AG04450 (cell line): ENCODE measurements around the gene ANO7. TPM values are rescaled to one million over a fixed set of nuclear protein-coding genes. Genes with fewer than 3 reads are reported as not detected.

Source experiments
- CTCF ChIA-PET: fragments of 300-600, 350-600 bp; formaldehyde crosslinking; extraction: SDS; loops from one replicate; lab custom pipeline; 2022; ENCODE audit warnings: antibody characterized with exemption, inconsistent platforms; lab: Charles Lee
- POLR2A ChIA-PET: fragments of 350-600 bp; formaldehyde crosslinking; extraction: SDS; loops from one replicate; lab custom pipeline; 2021; ENCODE audit warnings: antibody characterized with exemption, inconsistent platforms; lab: Yijun Ruan, JAX
- DNase-seq: peaks from one replicate; pipeline ENCODE4 v3.0.0-alpha.2; 2011; ENCODE audit warnings: low read depth, low spot score
- H3K27ac ChIP-seq: one replicate; pipeline ENCODE4 v1.5.1; 2012; ENCODE audit warnings: low read depth, low read length, control low read depth
- H3K27me3 ChIP-seq: one replicate; pipeline ENCODE4 v1.6.0; 2012; ENCODE audit warnings: low read length; ENCODE audit not compliant: control insufficient read depth, insufficient read depth
- H3K4me3 ChIP-seq: 2 replicates; pipeline ENCODE4 v1.5.1; 2011; ENCODE audit warnings: mild to moderate bottlenecking, low read depth, low read length, control low read depth
- H3K9me3 ChIP-seq: 2 replicates; pipeline ENCODE4 v1.5.1; 2012; ENCODE audit warnings: low read length; ENCODE audit not compliant: control insufficient read depth, insufficient read depth
- polyA plus RNA-seq: library from polyadenylated mRNA; depleted of rRNA; stranded (reverse); fragments of >200 nt; gene quantifications from 2 replicates; pipeline ENCODE4 v1.2.3, GENCODE V29; 2011
- TF ChIP-seq, protein P1 (sequence below): IDR thresholded peaks from 2 replicates; pipeline ENCODE4 v1.5.1; 2011; ENCODE audit warnings: low read depth, low read length, control low read depth, inconsistent platforms

ANO7 gene
- polyA plus RNA-seq, 1 experiment: 0.21 TPM

DNA sequence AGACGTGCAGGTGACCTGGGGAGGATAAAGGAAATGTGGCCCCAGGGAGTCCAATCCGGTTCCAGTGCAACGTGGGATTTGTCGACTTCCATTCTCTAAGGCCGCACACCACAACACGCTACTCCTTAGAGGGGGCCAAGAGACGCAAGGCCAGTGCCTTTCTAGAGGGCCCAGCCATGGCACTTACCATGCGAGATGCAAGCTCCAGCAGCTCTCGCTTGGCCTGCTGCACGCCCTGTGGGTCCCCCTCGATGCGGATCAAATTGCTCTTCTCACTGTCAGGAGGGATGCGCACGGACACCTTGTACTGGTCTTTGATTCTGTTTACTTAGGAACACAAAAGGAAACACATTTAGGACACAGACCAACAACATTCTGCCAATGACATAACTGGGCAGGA is 61.2 kb downstream of the ANO7 start:
- ChIA-PET CTCF (no interaction called here), POLR2A (no interaction called here)
- H3K9me3 ChIP-seq: no peaks in the 10 kb centered on the region
- no peak for DNase-seq
- H3K4me3 ChIP-seq: no peak overlapping the region
- H3K27me3 ChIP-seq: no peaks in the 10 kb centered on the region
- H3K27ac ChIP-seq: no peak overlapping the region
- TF ChIP-seq, protein P1, sequence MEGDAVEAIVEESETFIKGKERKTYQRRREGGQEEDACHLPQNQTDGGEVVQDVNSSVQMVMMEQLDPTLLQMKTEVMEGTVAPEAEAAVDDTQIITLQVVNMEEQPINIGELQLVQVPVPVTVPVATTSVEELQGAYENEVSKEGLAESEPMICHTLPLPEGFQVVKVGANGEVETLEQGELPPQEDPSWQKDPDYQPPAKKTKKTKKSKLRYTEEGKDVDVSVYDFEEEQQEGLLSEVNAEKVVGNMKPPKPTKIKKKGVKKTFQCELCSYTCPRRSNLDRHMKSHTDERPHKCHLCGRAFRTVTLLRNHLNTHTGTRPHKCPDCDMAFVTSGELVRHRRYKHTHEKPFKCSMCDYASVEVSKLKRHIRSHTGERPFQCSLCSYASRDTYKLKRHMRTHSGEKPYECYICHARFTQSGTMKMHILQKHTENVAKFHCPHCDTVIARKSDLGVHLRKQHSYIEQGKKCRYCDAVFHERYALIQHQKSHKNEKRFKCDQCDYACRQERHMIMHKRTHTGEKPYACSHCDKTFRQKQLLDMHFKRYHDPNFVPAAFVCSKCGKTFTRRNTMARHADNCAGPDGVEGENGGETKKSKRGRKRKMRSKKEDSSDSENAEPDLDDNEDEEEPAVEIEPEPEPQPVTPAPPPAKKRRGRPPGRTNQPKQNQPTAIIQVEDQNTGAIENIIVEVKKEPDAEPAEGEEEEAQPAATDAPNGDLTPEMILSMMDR: no peak

DNA sequence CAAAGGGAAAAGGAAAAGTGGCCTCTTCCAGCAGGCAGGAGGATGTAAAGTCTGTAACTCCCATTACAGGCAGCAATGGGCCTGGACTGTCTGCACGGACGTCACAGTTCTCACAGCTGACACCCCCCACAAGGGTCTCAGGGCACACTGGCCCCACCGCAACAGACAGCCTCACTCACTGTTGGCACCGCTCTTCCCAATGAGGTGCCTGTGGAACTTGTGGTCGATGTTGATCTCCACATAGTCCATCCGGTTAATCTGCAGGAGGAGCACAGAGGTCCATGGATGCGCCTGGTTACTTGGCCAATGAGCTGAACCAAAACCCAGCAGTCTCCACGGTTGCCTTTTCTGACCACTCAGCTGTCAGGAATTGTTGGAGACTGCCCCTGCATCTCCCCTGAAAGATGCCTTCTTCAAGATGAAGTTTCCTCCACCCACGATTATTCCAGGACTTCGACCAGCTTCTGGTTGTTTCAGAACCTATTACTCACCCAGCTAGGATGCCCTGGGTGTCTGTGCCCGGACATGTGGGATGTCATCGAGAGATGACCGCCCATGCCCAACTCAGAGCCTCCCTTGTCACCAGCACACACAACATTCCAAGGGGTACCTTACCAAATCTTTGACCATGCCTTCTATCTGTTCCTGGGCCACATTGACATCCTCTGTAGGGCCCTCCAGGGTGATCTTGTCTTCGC is 64.5 kb downstream of the ANO7 start:
- ChIA-PET POLR2A (no interaction called here), CTCF (no interaction called here)
- no peak overlapping the region for H3K27ac ChIP-seq
- TF ChIP-seq, protein P1: no peak
- no peak overlapping the region for H3K4me3 ChIP-seq
- DNase-seq: no peak
- H3K27me3 ChIP-seq: no peaks in the 10 kb centered on the region
- H3K9me3 ChIP-seq: no peaks in the 10 kb centered on the region

DNA sequence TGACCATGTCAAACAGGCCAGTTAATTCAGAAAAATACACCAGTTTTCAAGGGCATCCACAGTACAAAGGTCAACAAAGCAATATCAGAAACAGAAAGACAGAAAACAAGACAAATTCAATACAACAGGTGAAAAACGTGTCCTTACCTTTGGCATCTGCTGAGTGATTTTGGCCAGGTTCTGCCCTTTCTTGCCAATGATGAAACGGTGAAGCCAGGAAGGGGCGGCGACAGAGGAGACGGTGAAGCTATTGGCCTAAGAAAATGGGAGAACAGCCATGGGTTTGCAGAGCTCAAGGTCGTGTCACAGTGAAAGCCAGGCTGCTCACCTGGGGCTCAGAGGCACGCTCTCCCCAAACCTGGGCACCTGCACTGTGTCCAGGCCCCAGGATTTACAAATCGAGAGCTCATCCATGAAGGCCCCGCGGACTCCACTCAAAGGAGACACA is 66.5 kb downstream of the ANO7 start:
- CTCF ChIA-PET: interaction anchor here (0.6 kb wide), 1 partner anchor 39 kb away, joined by 4 read pairs; no protein-coding TSS in a partner anchor
- TF ChIP-seq, protein P1: no peak

DNA sequence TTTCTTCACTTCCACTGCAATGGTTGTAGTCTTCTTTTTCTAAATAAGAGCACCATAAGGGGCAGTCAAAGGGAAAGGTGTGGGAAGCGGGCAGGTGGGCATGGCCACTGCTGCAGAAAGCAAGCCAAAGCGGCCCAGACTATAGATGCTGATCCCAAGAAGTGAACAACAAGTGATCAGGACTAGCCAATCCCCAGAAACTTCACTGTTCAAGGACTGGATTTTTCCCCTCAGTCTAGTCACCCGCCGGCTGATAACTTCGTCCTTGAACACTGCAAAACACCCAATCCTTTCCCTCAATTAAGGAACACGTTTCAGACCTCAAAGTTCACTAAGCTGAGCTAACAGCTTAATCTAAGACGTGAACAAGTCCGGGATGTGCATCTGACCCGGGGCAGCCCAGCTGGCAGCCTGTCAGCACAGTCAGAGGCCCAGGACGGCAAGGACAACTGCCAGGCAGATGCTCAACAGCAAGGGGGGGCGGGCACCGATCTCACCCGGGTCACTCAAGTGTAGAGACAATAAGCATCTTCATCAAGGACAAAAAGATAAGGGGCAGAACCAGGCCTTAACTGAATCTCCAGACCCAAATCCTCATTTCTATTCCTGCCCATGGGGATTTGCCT is 67.2 kb downstream of the ANO7 start:
- DNase-seq: no peak
- Histone ChIP-seq H3K27me3 (no peaks in the 10 kb centered on the region), H3K9me3 (no peaks in the 10 kb centered on the region), H3K27ac (no peak overlapping the region), H3K4me3 (no peak overlapping the region)
- ChIA-PET POLR2A (no interaction called here), CTCF (no interaction called here)
- TF ChIP-seq, protein P1: no peak

More for the DNA sequence above, 66.5 kb downstream of the ANO7 start:
- H3K4me3 ChIP-seq: no peak overlapping the region
- no peak for DNase-seq
- no peak overlapping the region for H3K27ac ChIP-seq
- POLR2A ChIA-PET: no interaction called here
- no peaks in the 10 kb centered on the region for H3K9me3 ChIP-seq
- no peaks in the 10 kb centered on the region for H3K27me3 ChIP-seq

DNA sequence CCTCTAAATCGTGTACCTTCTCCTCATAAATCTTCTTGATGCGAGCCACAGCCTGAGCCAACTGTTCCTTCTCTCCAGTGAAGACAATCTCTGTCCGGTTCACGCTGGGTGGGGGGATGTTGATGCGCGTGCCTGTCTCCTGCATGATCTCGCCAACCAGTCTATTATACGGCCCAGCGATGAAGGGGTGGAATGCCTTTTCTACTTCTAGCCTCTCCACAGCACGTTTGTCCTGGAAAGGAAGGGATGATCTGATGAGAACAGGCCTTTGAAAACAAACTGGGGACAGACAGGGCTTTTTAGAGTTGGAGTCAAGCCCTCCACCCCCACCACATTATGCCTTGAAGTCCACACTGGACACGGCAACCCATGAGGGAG is 67.7 kb downstream of the ANO7 start:
- POLR2A ChIA-PET: no interaction called here
- CTCF ChIA-PET: no interaction called here
- Histone ChIP-seq H3K27me3 (no peaks in the 10 kb centered on the region), H3K9me3 (no peaks in the 10 kb centered on the region), H3K4me3 (no peak overlapping the region), H3K27ac (no peak overlapping the region)
- TF ChIP-seq, protein P1: no peak
- no peak for DNase-seq
